ENCODE data around the gene ECE1. TPM values are rescaled to one million over a fixed set of nuclear protein-coding genes. Genes with fewer than 3 reads are reported as not detected.

Gene ECE1
- total RNA-seq, 1 donor from 2014 or later = 217 TPM

GRCh38 chr1:21318714-21319159, 28.5 kb upstream of the ECE1 start:
- Mint-ChIP-seq H3K4me3 (ENCODE audit: low read depth) (no peak overlapping the region), H3K27ac (peak overlapping the region; percentile 56)
- DNase-seq (ENCODE audit: low spot score, unreplicated experiment) = no peak

GRCh38 chr1:21318057-21318713, 27.9 kb upstream of the ECE1 start:
- Mint-ChIP-seq H3K4me1 (ENCODE audit: low read depth) (peaks cover 62% of the 10 kb centered on the region), H3K4me3 (ENCODE audit: low read depth) (no peak overlapping the region), H3K27ac (peak overlapping the region; percentile 73), H3K27me3 (no peaks in the 10 kb centered on the region), H3K9me3 (ENCODE audit: low read depth) (no peaks in the 10 kb centered on the region), H3K36me3 (ENCODE audit: insufficient read depth) (no peaks in the 10 kb centered on the region)
- TF ChIP-seq CTCF (IDR thresholded peaks at IDR 0.05; ENCODE audit: unreplicated experiment) = no peak
- no peak for DNase-seq (ENCODE audit: low spot score, unreplicated experiment)

More at GRCh38 chr1:21318714-21319159, 28.5 kb upstream of the ECE1 start:
- Mint-ChIP-seq H3K27me3 (no peaks in the 10 kb centered on the region), H3K36me3 (ENCODE audit: insufficient read depth) (no peaks in the 10 kb centered on the region), H3K4me1 (ENCODE audit: low read depth) (peaks cover 62% of the 10 kb centered on the region), H3K9me3 (ENCODE audit: low read depth) (no peaks in the 10 kb centered on the region)
- no peak for TF ChIP-seq CTCF (IDR thresholded peaks at IDR 0.05; ENCODE audit: unreplicated experiment)

GRCh38 chr1:21317690-21318043, 27.4 kb upstream of the ECE1 start:
- Mint-ChIP-seq H3K9me3 (ENCODE audit: low read depth) (no peaks in the 10 kb centered on the region), H3K36me3 (ENCODE audit: insufficient read depth) (no peaks in the 10 kb centered on the region), H3K27me3 (no peaks in the 10 kb centered on the region), H3K4me1 (ENCODE audit: low read depth) (peaks cover 61% of the 10 kb centered on the region), H3K4me3 (ENCODE audit: low read depth) (no peak overlapping the region), H3K27ac (peak overlapping the region; percentile 73)
- DNase-seq (ENCODE audit: low spot score, unreplicated experiment) = no peak
- no peak for TF ChIP-seq CTCF (IDR thresholded peaks at IDR 0.05; ENCODE audit: unreplicated experiment)

GRCh38 chr1:21317035-21317689, 26.9 kb upstream of the ECE1 start:
- Mint-ChIP-seq H3K9me3 (ENCODE audit: low read depth) (no peaks in the 10 kb centered on the region), H3K27ac (no peak overlapping the region), H3K36me3 (ENCODE audit: insufficient read depth) (no peaks in the 10 kb centered on the region), H3K27me3 (no peaks in the 10 kb centered on the region), H3K4me1 (ENCODE audit: low read depth) (peaks cover 56% of the 10 kb centered on the region), H3K4me3 (ENCODE audit: low read depth) (no peak overlapping the region)
- no peak for TF ChIP-seq CTCF (IDR thresholded peaks at IDR 0.05; ENCODE audit: unreplicated experiment)
- DNase-seq (ENCODE audit: low spot score, unreplicated experiment) = no peak

GRCh38 chr1:21314743-21315396, 24.6 kb upstream of the ECE1 start:
- H3K9me3 Mint-ChIP-seq (ENCODE audit: low read depth) = no peaks in the 10 kb centered on the region
- no peak for TF ChIP-seq CTCF (IDR thresholded peaks at IDR 0.05; ENCODE audit: unreplicated experiment)
- peak overlapping the region; percentile 53 for H3K27ac Mint-ChIP-seq
- no peak for DNase-seq (ENCODE audit: low spot score, unreplicated experiment)
- peaks cover 1% of the 10 kb centered on the region for H3K36me3 Mint-ChIP-seq (ENCODE audit: insufficient read depth)
- no peak overlapping the region for H3K4me3 Mint-ChIP-seq (ENCODE audit: low read depth)
- peaks cover 41% of the 10 kb centered on the region for H3K4me1 Mint-ChIP-seq (ENCODE audit: low read depth)
- H3K27me3 Mint-ChIP-seq = no peaks in the 10 kb centered on the region

Measured in progenitor cell of endocrine pancreas (in vitro differentiated cells).